HepG2 (cell line): Measurements from ENCODE around the gene NRG2. TPM values are rescaled to one million over a fixed set of nuclear protein-coding genes. Genes with fewer than 3 reads are reported as not detected.

Source experiments
- ATAC-seq: fragments of 200-7000 bp; cut with Tn5 transposase; 3 replicates; pipeline ENCODE4 v1.9.1; 2020; ENCODE audit warnings: mild to moderate bottlenecking, moderate library complexity
- BruUV-seq: library from RNA; stranded (reverse); fragments of 400-500 nt; replicated peaks from 2 replicates; lab custom pipeline; 2021; lab: Mats Ljungman, UMichigan
- CTCF ChIA-PET: fragments of 300-600 bp; formaldehyde crosslinking; extraction: SDS; loops from one replicate; lab custom pipeline; 2021; ENCODE audit warnings: low total read pairs, inconsistent platforms, low intra/inter-chr PET ratio; lab: Yijun Ruan, JAX
- POLR2A ChIA-PET: fragments of 350-600 bp; sonication (Branson Sonifier 250); formaldehyde crosslinking; loops from one replicate; lab custom pipeline; 2020; ENCODE audit warnings: antibody characterized with exemption, inconsistent platforms; lab: Yijun Ruan, JAX
- DNase-seq: peaks from one replicate; pipeline ENCODE4 v3.0.0-alpha.2; 2015; ENCODE audit warnings: low spot score
- FAIRE-seq: peaks from 3 replicates; lab custom pipeline; 2011; peaks lifted over from hg19 to GRCh38; lab: Jason Lieb, UNC
- H2AFZ ChIP-seq: one replicate; pipeline ENCODE4 v1.6.1; 2011; ENCODE audit warnings: low read length, inconsistent platforms
- H3K27ac ChIP-seq: fragments of 300-600 bp; 3 replicates; pipeline ENCODE4 v1.8.0; 2011; ENCODE audit warnings: mixed run types, mild to moderate bottlenecking, mixed read lengths, low read length, inconsistent platforms; ENCODE audit not compliant: insufficient read depth; ENCODE audit errors: extremely low read length
- H3K27me3 ChIP-seq, 2 experiments: fragments of 200-600 bp in 1 of 2; 2 replicates in 1 of 2; 3 replicates in 1 of 2; pipeline versions ENCODE4 v1.6.0 to v1.8.0; 2011; ENCODE audit warnings: low read length in 2 of 2, mild to moderate bottlenecking in 2 of 2, moderate library complexity in 2 of 2, inconsistent platforms in 1 of 2; ENCODE audit not compliant: insufficient read depth in 2 of 2, control insufficient read depth in 1 of 2
- H3K36me3 ChIP-seq, 2 experiments: fragments of 200-600 bp in 1 of 2; replicated peaks in 1 of 2; 2 replicates in 1 of 2; 3 replicates in 1 of 2; pipeline versions ENCODE4 v1.5.1 to v1.8.0; 2011; ENCODE audit warnings: low read length in 2 of 2, inconsistent platforms in 1 of 2; ENCODE audit not compliant: insufficient read depth in 2 of 2, control insufficient read depth in 1 of 2
- H3K4me1 ChIP-seq: 2 replicates; pipeline ENCODE4 v1.5.1; 2012; ENCODE audit warnings: low read length, inconsistent platforms; ENCODE audit not compliant: insufficient read depth
- H3K4me2 ChIP-seq: 2 replicates; pipeline ENCODE4 v1.6.0; 2011; ENCODE audit warnings: low read depth, low read length, inconsistent platforms
- H3K4me3 ChIP-seq, 3 experiments: fragments of 200-600 bp in 1 of 3; sonication (generic), shearing (Covaris generic) in 1 of 3; replicated peaks in 1 of 3; 2 replicates each; pipeline ENCODE4 v1.5.1; 2011 to 2016; ENCODE audit warnings: low read length in 3 of 3, inconsistent platforms in 2 of 3, low read depth in 2 of 3, mild to moderate bottlenecking in 2 of 3, control low read depth in 1 of 3, mixed read lengths in 1 of 3; ENCODE audit not compliant: insufficient read depth in 1 of 3
- H3K79me2 ChIP-seq: one replicate; pipeline ENCODE4 v1.6.1; 2011; ENCODE audit warnings: low read length, inconsistent platforms; ENCODE audit not compliant: insufficient read depth
- H3K9ac ChIP-seq: 2 replicates; pipeline ENCODE4 v1.6.0; 2011; ENCODE audit warnings: mild to moderate bottlenecking, low read depth, low read length, inconsistent platforms; ENCODE audit not compliant: insufficient read depth
- H3K9me3 ChIP-seq: 2 replicates; pipeline ENCODE4 v1.5.1; 2012; ENCODE audit warnings: mild to moderate bottlenecking, low read length
- H4K20me1 ChIP-seq: 2 replicates; pipeline ENCODE4 v1.6.0; 2011; ENCODE audit warnings: inconsistent platforms, mild to moderate bottlenecking, low read length, moderate library complexity; ENCODE audit not compliant: insufficient read depth
- PPARG ChIP-seq: conservative IDR thresholded peaks from 2 replicates; pipeline ENCODE4 v1.6.1; 2016; ENCODE audit warnings: missing biosample characterization, missing genetic modification reagents
- SMC3 ChIP-seq: IDR thresholded peaks from 2 replicates; pipeline ENCODE4 v1.6.1; 2011; ENCODE audit warnings: low read length, improper control_type of control experiment
- ZFP41 ChIP-seq: sonication (generic); formaldehyde crosslinking; IDR thresholded peaks from 2 replicates; pipeline ENCODE4 v1.4.0; 2020; ENCODE audit warnings: mild to moderate bottlenecking, missing genetic modification reagents, borderline replicate concordance
- ZNF510 ChIP-seq: sonication (generic); formaldehyde crosslinking; IDR thresholded peaks from 2 replicates; pipeline ENCODE4 v1.4.0; 2020; ENCODE audit warnings: low read depth, mild to moderate bottlenecking, missing genetic modification reagents
- WGBS: methylation state at CpG from one replicate; pipeline ENCODE4 v1.1.6; 2017; ENCODE audit warnings: low lambda C conversion rate; 5-methylcytosine and 5-hydroxymethylcytosine counted together
- in situ Hi-C: cut with HindIII; loops from 2 replicates; pipeline ENCODE4 v1.10.0; 2017; ENCODE audit warnings: low pct_unique_long_range_greater_than_20kb; ENCODE audit not compliant: extremely low pct_ligation_motif_present
- intact Hi-C: fragments of 100-400 bp; cut with micrococcal nuclease; formaldehyde crosslinking; loops from one replicate; pipeline ENCODE4 v1.10.0; 2022; ENCODE audit not compliant: unreplicated experiment
- polyA plus RNA-seq, 8 experiments: library from polyadenylated mRNA; depleted of rRNA in 3 of 8; stranded (reverse) in 7 of 8; unstranded in 1 of 8; fragments of >200 nt; fragmentation: Illumina TruSeq in 4 of 8; extraction: Trizol in 4 of 8; gene quantifications; 2 replicates each; pipeline versions ENCODE4 v1.2.1 to v1.2.3, GENCODE V29; 2011 to 2016; ENCODE audit warnings: low read depth in 4 of 8, missing spikeins in 1 of 8, mixed read lengths in 1 of 8; ENCODE audit not compliant: insufficient read depth in 1 of 8
- total RNA-seq, 5 experiments: library from RNA; depleted of rRNA; stranded (reverse); fragments of >200 nt; fragmentation: Illumina TruSeq; extraction: Trizol; gene quantifications; 2 replicates each; pipeline ENCODE4 v1.2.3, GENCODE V29; 2016; ENCODE audit warnings: low read depth in 1 of 5
- TF ChIP-seq, protein P1 (sequence below): sonication (generic); formaldehyde crosslinking; IDR thresholded peaks from 2 replicates; pipeline ENCODE4 v1.9.0; 2022; ENCODE audit warnings: missing genetic modification reagents, mild to moderate bottlenecking, borderline replicate concordance
- TF ChIP-seq, protein P2 (sequence below): sonication (generic); formaldehyde crosslinking; IDR thresholded peaks from 2 replicates; pipeline ENCODE4 v1.4.0; 2020; ENCODE audit warnings: missing genetic modification reagents
- TF ChIP-seq, protein P3 (sequence below): sonication (generic); formaldehyde crosslinking; IDR thresholded peaks from 2 replicates; pipeline ENCODE4 v1.4.0; 2020; ENCODE audit warnings: missing genetic modification reagents
- TF ChIP-seq, protein P4 (sequence below): sonication (generic); formaldehyde crosslinking; IDR thresholded peaks from 2 replicates; pipeline ENCODE4 v1.8.0; 2023; ENCODE audit warnings: mild to moderate bottlenecking, missing genetic modification reagents
- TF ChIP-seq, protein P5 (sequence below): sonication (generic); formaldehyde crosslinking; conservative IDR thresholded peaks from 2 replicates; pipeline ENCODE4 v1.5.0; 2020; ENCODE audit warnings: missing genetic modification reagents
- TF ChIP-seq, protein P6 (sequence below): sonication (generic); formaldehyde crosslinking; IDR thresholded peaks from 2 replicates; pipeline ENCODE4 v1.4.0; 2020; ENCODE audit warnings: missing genetic modification reagents, borderline replicate concordance

NRG2 gene
- total and polyA plus RNA-seq, 2 of the 13 experiments (the other 11 are each of a cell fraction or from before 2014, with no cell fraction given), result not detected

DNA sequence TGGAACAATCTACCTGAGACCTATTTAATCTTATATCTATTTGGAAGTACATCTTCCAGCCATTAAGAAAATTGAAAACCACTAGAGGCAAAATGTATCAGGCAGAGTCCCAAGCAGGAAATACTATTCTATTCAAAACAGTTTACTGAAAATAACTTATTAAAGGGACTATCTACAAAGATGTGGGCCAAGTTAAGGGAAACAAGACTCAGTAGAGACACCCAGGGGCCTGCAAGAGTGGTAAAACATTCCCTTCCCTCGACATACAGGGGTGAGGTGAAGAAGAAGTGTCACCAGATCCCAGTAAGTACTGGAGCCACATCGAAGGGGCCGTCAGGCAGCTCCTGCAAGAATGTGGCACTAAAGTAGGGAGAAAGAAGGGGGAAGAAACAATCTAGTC lies 12.1 kb upstream of the NRG2 start (continued):
- no peak for TF ChIP-seq SMC3
- TF ChIP-seq, protein P1, sequence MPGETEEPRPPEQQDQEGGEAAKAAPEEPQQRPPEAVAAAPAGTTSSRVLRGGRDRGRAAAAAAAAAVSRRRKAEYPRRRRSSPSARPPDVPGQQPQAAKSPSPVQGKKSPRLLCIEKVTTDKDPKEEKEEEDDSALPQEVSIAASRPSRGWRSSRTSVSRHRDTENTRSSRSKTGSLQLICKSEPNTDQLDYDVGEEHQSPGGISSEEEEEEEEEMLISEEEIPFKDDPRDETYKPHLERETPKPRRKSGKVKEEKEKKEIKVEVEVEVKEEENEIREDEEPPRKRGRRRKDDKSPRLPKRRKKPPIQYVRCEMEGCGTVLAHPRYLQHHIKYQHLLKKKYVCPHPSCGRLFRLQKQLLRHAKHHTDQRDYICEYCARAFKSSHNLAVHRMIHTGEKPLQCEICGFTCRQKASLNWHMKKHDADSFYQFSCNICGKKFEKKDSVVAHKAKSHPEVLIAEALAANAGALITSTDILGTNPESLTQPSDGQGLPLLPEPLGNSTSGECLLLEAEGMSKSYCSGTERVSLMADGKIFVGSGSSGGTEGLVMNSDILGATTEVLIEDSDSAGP, result no peak

DNA sequence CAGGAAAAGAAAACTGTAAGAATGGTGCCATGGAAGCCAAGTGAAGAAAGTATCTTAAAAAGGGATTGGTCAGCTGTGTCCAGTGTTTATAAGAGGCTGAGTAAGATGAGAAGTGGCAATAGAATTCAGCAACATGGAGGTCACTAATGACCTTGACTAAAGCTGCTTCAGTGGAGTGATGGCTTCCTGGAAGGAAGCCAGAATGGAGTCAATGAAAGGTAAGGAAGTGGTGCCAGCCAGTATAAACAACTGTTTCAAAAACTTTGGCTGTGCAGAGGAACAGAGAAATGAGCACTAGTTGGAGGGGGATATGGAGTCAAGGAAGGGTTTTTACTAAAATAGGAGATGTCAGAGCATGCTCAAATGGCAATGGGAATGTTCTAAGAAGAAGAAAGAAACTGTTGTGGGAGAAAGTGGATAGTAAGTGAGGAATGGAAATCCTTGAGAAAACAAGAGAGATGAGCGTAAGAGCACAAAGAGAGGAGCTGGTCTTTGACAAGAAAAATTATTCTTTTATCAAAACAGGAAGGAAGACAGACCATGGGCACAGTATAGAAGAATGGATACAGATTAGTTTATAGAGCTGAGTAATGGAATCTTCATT lies 11.1 kb upstream of the NRG2 start:
- CTCF ChIA-PET, result no interaction called here

More for the DNA sequence above, 11.1 kb upstream of the NRG2 start:
- no TSS peak for BruUV-seq
- no peak overlapping the region for H3K4me2 ChIP-seq
- FAIRE-seq (no peak), DNase-seq (no peak), ATAC-seq (no peak)
- no peaks in the 10 kb centered on the region for H4K20me1 ChIP-seq
- TF ChIP-seq ZFP41 (CRISPR knock-in tag) (no peak), PPARG (CRISPR knock-in tag) (no peak), ZNF510 (CRISPR knock-in tag) (no peak)
- TF ChIP-seq, protein P2, sequence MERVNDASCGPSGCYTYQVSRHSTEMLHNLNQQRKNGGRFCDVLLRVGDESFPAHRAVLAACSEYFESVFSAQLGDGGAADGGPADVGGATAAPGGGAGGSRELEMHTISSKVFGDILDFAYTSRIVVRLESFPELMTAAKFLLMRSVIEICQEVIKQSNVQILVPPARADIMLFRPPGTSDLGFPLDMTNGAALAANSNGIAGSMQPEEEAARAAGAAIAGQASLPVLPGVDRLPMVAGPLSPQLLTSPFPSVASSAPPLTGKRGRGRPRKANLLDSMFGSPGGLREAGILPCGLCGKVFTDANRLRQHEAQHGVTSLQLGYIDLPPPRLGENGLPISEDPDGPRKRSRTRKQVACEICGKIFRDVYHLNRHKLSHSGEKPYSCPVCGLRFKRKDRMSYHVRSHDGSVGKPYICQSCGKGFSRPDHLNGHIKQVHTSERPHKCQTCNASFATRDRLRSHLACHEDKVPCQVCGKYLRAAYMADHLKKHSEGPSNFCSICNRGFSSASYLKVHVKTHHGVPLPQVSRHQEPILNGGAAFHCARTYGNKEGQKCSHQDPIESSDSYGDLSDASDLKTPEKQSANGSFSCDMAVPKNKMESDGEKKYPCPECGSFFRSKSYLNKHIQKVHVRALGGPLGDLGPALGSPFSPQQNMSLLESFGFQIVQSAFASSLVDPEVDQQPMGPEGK (CRISPR knock-in tag), result no peak
- TF ChIP-seq, protein P3, sequence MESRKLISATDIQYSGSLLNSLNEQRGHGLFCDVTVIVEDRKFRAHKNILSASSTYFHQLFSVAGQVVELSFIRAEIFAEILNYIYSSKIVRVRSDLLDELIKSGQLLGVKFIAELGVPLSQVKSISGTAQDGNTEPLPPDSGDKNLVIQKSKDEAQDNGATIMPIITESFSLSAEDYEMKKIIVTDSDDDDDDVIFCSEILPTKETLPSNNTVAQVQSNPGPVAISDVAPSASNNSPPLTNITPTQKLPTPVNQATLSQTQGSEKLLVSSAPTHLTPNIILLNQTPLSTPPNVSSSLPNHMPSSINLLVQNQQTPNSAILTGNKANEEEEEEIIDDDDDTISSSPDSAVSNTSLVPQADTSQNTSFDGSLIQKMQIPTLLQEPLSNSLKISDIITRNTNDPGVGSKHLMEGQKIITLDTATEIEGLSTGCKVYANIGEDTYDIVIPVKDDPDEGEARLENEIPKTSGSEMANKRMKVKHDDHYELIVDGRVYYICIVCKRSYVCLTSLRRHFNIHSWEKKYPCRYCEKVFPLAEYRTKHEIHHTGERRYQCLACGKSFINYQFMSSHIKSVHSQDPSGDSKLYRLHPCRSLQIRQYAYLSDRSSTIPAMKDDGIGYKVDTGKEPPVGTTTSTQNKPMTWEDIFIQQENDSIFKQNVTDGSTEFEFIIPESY, result no peak
- TF ChIP-seq, protein P4, sequence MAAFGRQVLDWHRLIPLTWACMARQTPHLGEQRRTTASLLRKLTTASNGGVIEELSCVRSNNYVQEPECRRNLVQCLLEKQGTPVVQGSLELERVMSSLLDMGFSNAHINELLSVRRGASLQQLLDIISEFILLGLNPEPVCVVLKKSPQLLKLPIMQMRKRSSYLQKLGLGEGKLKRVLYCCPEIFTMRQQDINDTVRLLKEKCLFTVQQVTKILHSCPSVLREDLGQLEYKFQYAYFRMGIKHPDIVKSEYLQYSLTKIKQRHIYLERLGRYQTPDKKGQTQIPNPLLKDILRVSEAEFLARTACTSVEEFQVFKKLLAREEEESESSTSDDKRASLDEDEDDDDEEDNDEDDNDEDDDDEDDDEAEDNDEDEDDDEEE, result no peak
- TF ChIP-seq, protein P5, sequence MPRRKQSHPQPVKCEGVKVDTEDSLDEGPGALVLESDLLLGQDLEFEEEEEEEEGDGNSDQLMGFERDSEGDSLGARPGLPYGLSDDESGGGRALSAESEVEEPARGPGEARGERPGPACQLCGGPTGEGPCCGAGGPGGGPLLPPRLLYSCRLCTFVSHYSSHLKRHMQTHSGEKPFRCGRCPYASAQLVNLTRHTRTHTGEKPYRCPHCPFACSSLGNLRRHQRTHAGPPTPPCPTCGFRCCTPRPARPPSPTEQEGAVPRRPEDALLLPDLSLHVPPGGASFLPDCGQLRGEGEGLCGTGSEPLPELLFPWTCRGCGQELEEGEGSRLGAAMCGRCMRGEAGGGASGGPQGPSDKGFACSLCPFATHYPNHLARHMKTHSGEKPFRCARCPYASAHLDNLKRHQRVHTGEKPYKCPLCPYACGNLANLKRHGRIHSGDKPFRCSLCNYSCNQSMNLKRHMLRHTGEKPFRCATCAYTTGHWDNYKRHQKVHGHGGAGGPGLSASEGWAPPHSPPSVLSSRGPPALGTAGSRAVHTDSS (CRISPR knock-in tag), result no peak
- TF ChIP-seq, protein P6, sequence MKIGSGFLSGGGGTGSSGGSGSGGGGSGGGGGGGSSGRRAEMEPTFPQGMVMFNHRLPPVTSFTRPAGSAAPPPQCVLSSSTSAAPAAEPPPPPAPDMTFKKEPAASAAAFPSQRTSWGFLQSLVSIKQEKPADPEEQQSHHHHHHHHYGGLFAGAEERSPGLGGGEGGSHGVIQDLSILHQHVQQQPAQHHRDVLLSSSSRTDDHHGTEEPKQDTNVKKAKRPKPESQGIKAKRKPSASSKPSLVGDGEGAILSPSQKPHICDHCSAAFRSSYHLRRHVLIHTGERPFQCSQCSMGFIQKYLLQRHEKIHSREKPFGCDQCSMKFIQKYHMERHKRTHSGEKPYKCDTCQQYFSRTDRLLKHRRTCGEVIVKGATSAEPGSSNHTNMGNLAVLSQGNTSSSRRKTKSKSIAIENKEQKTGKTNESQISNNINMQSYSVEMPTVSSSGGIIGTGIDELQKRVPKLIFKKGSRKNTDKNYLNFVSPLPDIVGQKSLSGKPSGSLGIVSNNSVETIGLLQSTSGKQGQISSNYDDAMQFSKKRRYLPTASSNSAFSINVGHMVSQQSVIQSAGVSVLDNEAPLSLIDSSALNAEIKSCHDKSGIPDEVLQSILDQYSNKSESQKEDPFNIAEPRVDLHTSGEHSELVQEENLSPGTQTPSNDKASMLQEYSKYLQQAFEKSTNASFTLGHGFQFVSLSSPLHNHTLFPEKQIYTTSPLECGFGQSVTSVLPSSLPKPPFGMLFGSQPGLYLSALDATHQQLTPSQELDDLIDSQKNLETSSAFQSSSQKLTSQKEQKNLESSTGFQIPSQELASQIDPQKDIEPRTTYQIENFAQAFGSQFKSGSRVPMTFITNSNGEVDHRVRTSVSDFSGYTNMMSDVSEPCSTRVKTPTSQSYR (CRISPR knock-in tag), result no peak
- H3K9ac ChIP-seq, result no peak overlapping the region
- H3K36me3 ChIP-seq, result no peaks in the 10 kb centered on the region
- POLR2A ChIA-PET, result no interaction called here
- in situ Hi-C loops (no loop called here), intact Hi-C loops (no loop called here)
- WGBS, result 43% methylated on average over 1 of the region's 1 CpG
- H3K27me3 ChIP-seq, result peaks cover 1 to 35% of the 10 kb centered on the region in 2 experiments; a peak in 3 of 5 replicates
- peaks cover 11% of the 10 kb centered on the region for H3K4me1 ChIP-seq
- H3K27ac ChIP-seq, result no peak overlapping the region
- no peak overlapping the region for H3K4me3 ChIP-seq
- no peaks in the 10 kb centered on the region for H3K9me3 ChIP-seq
- H2AFZ ChIP-seq, result no peak overlapping the region
- no peaks in the 10 kb centered on the region for H3K79me2 ChIP-seq
